ENCODE data around the gene SNPH.

- TF ChIP-seq CTCF (IDR thresholded peaks at IDR 0.05) (no peak), EZH2phosphoT487 (IDR thresholded peaks at IDR 0.05) (no peak), EZH2 (IDR thresholded peaks at IDR 0.05) (no peak)
These were observed 65.8 kb downstream of the SNPH start for GRCh38 chr20:1331801-1332453.

Measured in neural progenitor cell (in vitro differentiated cells).